Activated CD8-positive, alpha-beta memory T cell treated with anti-CD3 and anti-CD28 coated beads, Interleukin-2, amount 50 U/mL, for 1 hour (primary cell): ENCODE measurements around the gene C19orf73.

Experiments
- DNase-seq: peaks from one replicate; pipeline ENCODE4 v3.0.0-alpha.2; 2020; ENCODE audit errors: extremely low read depth

C19orf73 gene

GRCh38 chr19:49118565-49119410, at the start of gene C19orf73:
TSS of gene C19orf73 (minus strand) at chr19:49119143. CDS start at chr19:49119022, 121 bp downstream.
- peak; percentile 81 for DNase-seq

- no peak for DNase-seq
Observed at GRCh38 chr19:49168421-49168820, 49.5 kb upstream of the C19orf73 start.

- no peak for DNase-seq
Observed at GRCh38 chr19:49167857-49168409, 49.0 kb upstream of the C19orf73 start.

- no peak for DNase-seq
Observed at GRCh38 chr19:49165865-49166301, 46.9 kb upstream of the C19orf73 start.

GRCh38 chr19:49165111-49165750, 46.3 kb upstream of the C19orf73 start:
- no peak for DNase-seq

- no peak for DNase-seq
Observed at GRCh38 chr19:49161987-49162386, 43.0 kb upstream of the C19orf73 start.

- no peak for DNase-seq
Observed at GRCh38 chr19:49160450-49161189, 41.7 kb upstream of the C19orf73 start.

- no peak for DNase-seq
Observed at GRCh38 chr19:49157445-49158224, 38.7 kb upstream of the C19orf73 start, which contains the start of gene TRPM4. TSS of gene TRPM4 (plus strand) at chr19:49157792. CDS start at chr19:49157867, 75 bp downstream.

- no peak for DNase-seq
Observed at GRCh38 chr19:49155820-49156346, 36.9 kb upstream of the C19orf73 start.

GRCh38 chr19:49155005-49155819, 36.3 kb upstream of the C19orf73 start, which contains the start of gene HRC:
TSS of gene HRC (minus strand) at chr19:49155396. CDS start at chr19:49155237, 159 bp downstream.
- DNase-seq: no peak

- DNase-seq: no peak
Observed at GRCh38 chr19:49154279-49154678, 35.3 kb upstream of the C19orf73 start.

GRCh38 chr19:49153167-49153809, 34.3 kb upstream of the C19orf73 start:
- DNase-seq: no peak

- no peak for DNase-seq
Observed at GRCh38 chr19:49152119-49152550, 33.2 kb upstream of the C19orf73 start.

- DNase-seq: no peak
Observed at GRCh38 chr19:49151267-49152118, 32.5 kb upstream of the C19orf73 start.

GRCh38 chr19:49150944-49151243, 32.0 kb upstream of the C19orf73 start:
- no peak for DNase-seq

- no peak for DNase-seq
Observed at GRCh38 chr19:49150106-49150943, 31.4 kb upstream of the C19orf73 start.

- DNase-seq: no peak
Observed at GRCh38 chr19:49149652-49150105, 30.7 kb upstream of the C19orf73 start.
